ENCODE measurements around the gene NISCH. TPM values are rescaled to one million over a fixed set of nuclear protein-coding genes. Genes with fewer than 3 reads are reported as not detected.

NISCH gene
- polyA plus RNA-seq, 1 donor (not counting 4 experiments of a cell fraction or from before 2014, with no cell fraction given) = 48.1 TPM

- TF ChIP-seq EZH2 (IDR thresholded peaks at IDR 0.05; ENCODE audit: low read length) (no peak), CTCF (optimal IDR thresholded peaks at IDR 0.05 in 1 of 3, IDR thresholded peaks at IDR 0.05 in 1 of 3, conservative IDR thresholded peaks at IDR 0.05 in 1 of 3; ENCODE audit: extremely low read depth in 1 of 3, insufficient read depth in 2 of 3, low read length in 3 of 3) (no peak)
- FAIRE-seq (no peak), DNase-seq (ENCODE audit: low read depth, low spot score) (no peak)
- H3K27ac ChIP-seq (ENCODE audit: control insufficient read depth, insufficient read depth, low read length) = no peak overlapping the region
- no peak overlapping the region for H3K4me3 ChIP-seq (ENCODE audit: control insufficient read depth in 2 of 3, extremely low read depth in 1 of 3, insufficient read depth in 2 of 3, low read depth in 1 of 3, low read length in 3 of 3)
- H2AFZ ChIP-seq (ENCODE audit: control insufficient read depth, low read length) = no peak overlapping the region
- no peaks in the 10 kb centered on the region for H3K27me3 ChIP-seq (ENCODE audit: control insufficient read depth, extremely low read depth, insufficient read depth, low read length)
- dilution Hi-C loops (cut with MboI; ENCODE audit: extremely low pct_ligation_motif_present, low sequenced_read_pairs) = no loop called here
- H3K9me1 ChIP-seq (ENCODE audit: control insufficient read depth, extremely low read depth, insufficient read depth, low read length) = peaks cover 3% of the 10 kb centered on the region
- peaks cover 12 to 19% of the 10 kb centered on the region in 2 experiments for H3K36me3 ChIP-seq (ENCODE audit: control insufficient read depth in 2 of 2, extremely low read depth in 1 of 2, insufficient read depth in 2 of 2, low read length in 2 of 2)
- H3K4me1 ChIP-seq (ENCODE audit: control insufficient read depth, extremely low read depth, insufficient read depth, low read length) = peaks cover 25% of the 10 kb centered on the region
- peaks cover 3% of the 10 kb centered on the region for H4K20me1 ChIP-seq (ENCODE audit: control insufficient read depth, extremely low read depth, insufficient read depth, low read length)
- peaks cover 8% of the 10 kb centered on the region for H3K79me2 ChIP-seq (ENCODE audit: control insufficient read depth, insufficient read depth, low read length)
- no peaks in the 10 kb centered on the region for H3K9me3 ChIP-seq (ENCODE audit: control insufficient read depth, low read depth, low read length)
- H3K4me2 ChIP-seq (ENCODE audit: control insufficient read depth, extremely low read depth, insufficient read depth, low read depth, low read length) = no peak overlapping the region
- H3K9ac ChIP-seq (ENCODE audit: control insufficient read depth, extremely low read depth, insufficient read depth, low read length) = no peak overlapping the region
These were observed 71.8 kb downstream of the NISCH start for GRCh38 chr3:52527039-52527731.

GRCh38 chr3:52527732-52528585 lies 72.6 kb downstream of the NISCH start:
- Histone ChIP-seq H3K79me2 (ENCODE audit: control insufficient read depth, insufficient read depth, low read length) (peaks cover 11% of the 10 kb centered on the region), H2AFZ (ENCODE audit: control insufficient read depth, low read length) (no peak overlapping the region), H3K27ac (ENCODE audit: control insufficient read depth, insufficient read depth, low read length) (no peak overlapping the region), H3K36me3 (ENCODE audit: control insufficient read depth in 2 of 2, extremely low read depth in 1 of 2, insufficient read depth in 2 of 2, low read length in 2 of 2) (peaks cover 12 to 19% of the 10 kb centered on the region in 2 experiments), H3K9me3 (ENCODE audit: control insufficient read depth, low read depth, low read length) (no peaks in the 10 kb centered on the region), H3K9me1 (ENCODE audit: control insufficient read depth, extremely low read depth, insufficient read depth, low read length) (peaks cover 3% of the 10 kb centered on the region), H3K4me3 (ENCODE audit: control insufficient read depth in 2 of 3, extremely low read depth in 1 of 3, insufficient read depth in 2 of 3, low read depth in 1 of 3, low read length in 3 of 3) (no peak overlapping the region), H3K4me2 (ENCODE audit: control insufficient read depth, extremely low read depth, insufficient read depth, low read depth, low read length) (no peak overlapping the region), H3K27me3 (ENCODE audit: control insufficient read depth, extremely low read depth, insufficient read depth, low read length) (no peaks in the 10 kb centered on the region), H3K9ac (ENCODE audit: control insufficient read depth, extremely low read depth, insufficient read depth, low read length) (no peak overlapping the region), H4K20me1 (ENCODE audit: control insufficient read depth, extremely low read depth, insufficient read depth, low read length) (peaks cover 3% of the 10 kb centered on the region), H3K4me1 (ENCODE audit: control insufficient read depth, extremely low read depth, insufficient read depth, low read length) (peaks cover 31% of the 10 kb centered on the region)
- dilution Hi-C loops (cut with MboI; ENCODE audit: extremely low pct_ligation_motif_present, low sequenced_read_pairs) = no loop called here
- FAIRE-seq (no peak), DNase-seq (ENCODE audit: low read depth, low spot score) (no peak)
- no peak for TF ChIP-seq CTCF (optimal IDR thresholded peaks at IDR 0.05 in 1 of 3, IDR thresholded peaks at IDR 0.05 in 1 of 3, conservative IDR thresholded peaks at IDR 0.05 in 1 of 3; ENCODE audit: extremely low read depth in 1 of 3, insufficient read depth in 2 of 3, low read length in 3 of 3)
- TF ChIP-seq EZH2 (IDR thresholded peaks at IDR 0.05; ENCODE audit: low read length) = no peak
